ENCODE results near the gene LRRC45.

Gene LRRC45

DNA sequence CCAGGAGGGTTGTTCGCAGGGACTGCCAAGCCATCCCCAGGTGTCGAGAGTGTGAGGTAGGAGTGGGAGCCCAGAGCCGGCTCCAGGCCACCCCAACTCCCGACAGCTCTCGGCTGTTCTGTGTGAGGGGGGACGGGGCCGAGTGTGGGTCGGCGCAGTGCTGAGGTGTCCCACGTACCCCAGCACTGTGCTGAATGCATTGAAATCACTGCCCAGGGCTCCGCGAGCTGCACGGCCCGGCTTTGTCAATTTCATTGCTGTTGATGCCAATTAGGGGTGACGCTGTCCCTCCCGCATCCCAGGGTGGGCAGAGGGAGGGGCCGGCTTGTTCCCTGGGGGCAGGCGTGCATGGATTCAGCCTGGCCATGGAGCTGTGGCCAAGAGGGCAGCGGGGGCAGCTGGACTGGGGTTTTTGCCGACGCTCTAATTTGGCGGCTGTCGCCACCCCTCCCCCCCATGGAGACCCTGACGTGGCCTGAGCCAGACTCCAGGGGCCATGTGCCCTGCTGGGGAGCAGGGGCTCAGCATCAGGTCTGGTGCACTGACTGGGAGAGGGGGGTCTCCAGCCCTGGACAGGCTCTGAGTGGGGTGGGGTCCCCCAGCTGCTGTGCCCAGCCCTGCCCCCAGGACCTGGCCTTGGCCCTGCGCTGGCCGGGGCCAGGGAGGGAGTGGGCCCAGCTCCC is 14.7 kb upstream of the LRRC45 start:
- no peak for DNase-seq

GRCh38 chr17:82008941-82009405 is 14.1 kb upstream of the LRRC45 start:
- DNase-seq: no peak

GRCh38 chr17:82009413-82009812 is 13.7 kb upstream of the LRRC45 start:
- no peak for DNase-seq

DNA sequence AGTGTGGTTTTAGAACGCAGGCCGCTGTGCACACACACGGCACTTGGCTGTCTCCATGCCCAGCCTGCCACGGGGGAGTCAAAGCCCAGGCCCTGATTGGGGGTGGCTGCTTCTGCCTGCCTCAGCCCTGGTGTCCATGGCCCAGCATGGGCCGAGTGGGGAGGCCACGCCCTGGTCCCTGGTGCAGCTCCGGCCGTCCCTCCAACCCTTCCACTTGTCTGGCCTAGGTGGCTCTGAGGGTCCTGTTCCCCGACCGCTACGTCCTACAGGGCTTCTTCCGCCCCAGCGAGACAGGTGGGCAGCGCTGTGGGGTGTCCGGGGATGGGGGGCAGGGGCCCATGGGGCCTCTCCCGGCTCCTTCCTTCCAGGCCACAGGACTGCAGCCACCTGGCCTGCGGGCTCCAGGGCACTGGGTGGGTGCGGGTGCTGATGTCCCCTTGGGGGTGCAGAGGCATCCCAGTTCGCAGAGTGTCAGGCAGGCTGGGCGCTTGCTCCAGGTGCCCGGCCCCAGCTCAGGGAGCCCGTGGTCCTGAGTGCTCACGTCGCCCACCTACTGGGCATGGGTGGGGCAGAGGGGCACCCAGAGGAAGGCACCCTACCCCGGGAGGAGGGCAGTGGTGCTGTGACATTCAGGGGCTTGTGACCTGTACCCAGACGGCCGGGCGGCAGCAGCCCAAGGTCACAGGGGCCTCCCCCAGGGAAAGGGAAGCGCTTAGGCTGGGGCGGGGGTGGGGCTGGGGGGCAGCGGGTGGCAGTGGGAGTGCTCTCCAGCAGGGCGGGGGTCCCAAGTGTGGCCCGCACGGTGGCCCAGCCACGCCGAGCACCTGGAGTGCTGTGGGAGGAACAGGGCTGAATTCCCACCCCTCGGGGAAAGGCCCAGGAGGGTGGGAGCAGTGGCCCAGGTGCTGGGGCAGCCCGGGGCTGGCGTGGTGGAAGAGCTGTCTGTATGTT is 12.3 kb upstream of the LRRC45 start:
- DNase-seq: no peak

GRCh38 chr17:82011617-82012187 is 11.4 kb upstream of the LRRC45 start:
- no peak for DNase-seq

DNA sequence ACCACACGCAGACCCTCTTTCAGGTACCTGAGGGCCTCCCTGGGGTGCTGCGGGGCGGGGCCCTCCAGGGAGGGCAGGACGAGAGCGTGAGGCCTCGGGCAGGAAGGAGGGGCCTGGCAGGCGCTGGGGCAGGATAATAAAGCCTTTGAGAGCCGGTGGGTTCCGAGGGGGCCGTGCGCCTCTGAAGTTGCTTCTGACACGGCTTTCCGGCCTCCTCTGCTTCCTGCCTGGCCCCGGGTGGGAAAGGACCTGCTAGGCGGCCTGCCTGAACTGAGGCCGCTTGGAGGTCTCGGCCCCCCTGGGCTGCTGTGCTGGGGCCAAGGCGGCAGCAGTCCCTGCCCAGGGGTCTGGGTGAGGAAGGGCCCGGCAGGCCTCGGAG is 10.9 kb upstream of the LRRC45 start:
- DNase-seq: no peak

GRCh38 chr17:82012640-82013295 is 10.3 kb upstream of the LRRC45 start:
- no peak for DNase-seq

DNA sequence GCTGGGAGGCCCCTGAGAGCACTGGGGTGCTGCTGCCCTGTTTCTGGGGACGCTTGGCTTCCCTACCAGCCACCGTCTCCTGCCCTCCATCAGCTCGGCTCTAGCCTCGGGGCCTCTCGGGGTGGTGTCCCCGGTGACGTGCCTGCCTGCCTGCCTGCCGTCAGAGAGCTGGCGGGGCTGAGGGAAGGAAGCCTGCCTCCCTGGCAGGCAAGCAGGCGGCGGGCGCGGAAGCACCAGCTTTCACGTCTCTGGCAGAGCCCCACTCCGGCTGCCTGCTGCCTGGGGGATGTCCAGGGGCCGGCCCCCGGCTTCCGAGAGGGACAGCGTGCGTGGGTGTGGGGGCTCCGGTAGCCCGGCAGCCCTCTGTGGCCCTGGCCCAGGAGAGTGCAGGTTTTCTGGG is 9.8 kb upstream of the LRRC45 start:
- DNase-seq: no peak

DNA sequence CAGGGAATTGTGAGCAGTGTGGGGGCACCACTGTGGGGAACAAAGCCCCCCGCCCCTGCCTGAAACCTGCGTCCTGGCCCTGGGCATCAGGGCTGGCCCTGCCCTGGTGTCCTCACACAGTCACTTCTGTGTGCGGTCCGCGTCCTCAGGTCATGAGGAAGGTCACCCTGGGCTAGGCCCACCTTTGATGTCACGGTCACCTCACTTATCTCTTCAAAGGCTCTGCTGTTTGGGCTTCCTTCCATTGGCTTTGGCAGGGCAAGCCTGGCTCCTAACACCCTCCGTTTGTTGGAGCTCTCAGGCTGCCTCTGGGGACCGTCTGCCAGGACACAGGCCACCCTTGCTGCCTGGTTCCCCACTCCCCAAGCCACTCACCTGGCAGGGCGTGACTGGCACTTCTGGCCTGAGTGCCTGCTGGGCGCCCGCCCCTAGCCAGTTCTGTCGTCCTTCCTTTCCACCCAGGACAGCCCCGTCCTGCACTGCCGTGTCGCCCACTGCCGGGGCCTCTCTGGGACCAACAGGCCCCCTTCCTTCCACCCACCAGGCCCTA is 9.3 kb upstream of the LRRC45 start:
- DNase-seq: no peak

GRCh38 chr17:82014432-82014831 is 8.7 kb upstream of the LRRC45 start:
- no peak for DNase-seq

- no peak for DNase-seq
Measured at GRCh38 chr17:82014971-82015310, 8.2 kb upstream of the LRRC45 start.

DNA sequence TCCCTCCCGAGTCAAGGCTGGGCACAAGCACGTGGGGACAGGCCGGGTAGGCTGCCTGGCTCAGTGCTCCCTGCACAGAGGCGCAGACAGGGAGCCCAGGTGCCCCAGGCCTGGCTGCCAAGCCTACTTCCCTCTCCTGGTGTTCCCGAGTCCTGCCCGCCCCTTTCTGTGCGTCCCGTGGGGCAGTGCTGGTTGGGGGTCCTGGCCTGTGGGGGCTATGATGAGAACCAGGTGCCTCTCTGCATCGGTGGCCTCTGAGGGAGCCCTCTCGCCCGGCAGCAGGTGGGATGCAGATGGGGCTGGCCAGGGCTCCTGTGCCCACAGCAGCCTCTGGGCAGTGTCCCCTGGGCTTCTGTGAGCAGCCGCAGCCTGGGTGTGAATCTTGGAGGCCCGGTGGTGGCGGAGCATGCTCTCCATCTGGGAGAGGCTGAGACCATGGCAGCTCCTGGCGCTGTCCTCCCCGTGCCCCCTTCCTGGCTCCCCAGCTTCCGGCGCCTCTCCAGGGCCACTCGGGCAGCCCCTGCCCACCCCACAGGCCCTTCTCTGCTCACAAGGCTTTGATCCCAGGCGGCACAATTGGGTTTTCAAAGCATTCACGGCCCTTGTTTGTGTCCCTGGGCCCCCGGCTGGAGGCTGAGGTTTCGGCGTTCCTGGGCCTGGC is 7.7 kb upstream of the LRRC45 start:
- no peak for DNase-seq

DNA sequence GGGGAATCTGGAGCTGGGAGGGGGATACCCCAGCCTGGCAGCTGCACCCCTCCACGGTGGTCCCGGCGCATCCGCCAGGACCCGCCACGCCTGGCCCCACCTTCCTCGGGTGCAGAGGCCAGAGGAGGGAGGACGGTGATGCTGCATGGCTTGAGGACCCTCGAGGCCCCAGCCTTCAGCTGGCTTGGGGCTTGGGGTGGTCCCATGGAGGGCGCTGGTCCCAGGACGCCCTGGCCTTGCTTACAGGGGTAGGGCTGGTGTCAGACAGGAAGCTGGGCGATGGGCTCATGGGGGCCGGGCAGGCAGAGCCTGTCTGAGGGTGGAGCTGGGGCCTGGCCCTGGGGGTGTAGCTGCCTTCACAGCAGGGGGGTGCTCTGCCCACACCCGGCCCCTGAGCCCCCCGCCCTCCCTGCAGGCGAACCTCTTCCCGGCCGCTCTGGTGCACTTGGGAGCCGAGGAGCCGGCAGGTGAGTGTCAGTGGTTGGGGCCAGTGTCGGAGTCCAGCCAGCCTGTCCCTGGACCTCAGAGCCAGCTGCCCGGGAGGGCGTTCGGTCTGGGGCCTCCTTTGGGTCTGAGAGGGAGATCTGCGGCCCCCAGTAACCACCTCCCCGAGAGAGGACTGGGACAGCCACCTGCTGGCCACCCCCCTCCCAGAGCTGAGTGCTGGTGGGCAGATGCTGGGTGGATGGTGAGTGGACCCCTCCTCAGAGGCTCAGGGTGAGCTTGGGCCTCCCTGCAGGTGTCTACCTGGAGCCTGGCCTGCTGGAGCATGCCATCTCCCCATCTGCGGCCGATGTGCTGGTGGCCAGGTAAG is 6.8 kb upstream of the LRRC45 start:
- no peak for DNase-seq

DNA sequence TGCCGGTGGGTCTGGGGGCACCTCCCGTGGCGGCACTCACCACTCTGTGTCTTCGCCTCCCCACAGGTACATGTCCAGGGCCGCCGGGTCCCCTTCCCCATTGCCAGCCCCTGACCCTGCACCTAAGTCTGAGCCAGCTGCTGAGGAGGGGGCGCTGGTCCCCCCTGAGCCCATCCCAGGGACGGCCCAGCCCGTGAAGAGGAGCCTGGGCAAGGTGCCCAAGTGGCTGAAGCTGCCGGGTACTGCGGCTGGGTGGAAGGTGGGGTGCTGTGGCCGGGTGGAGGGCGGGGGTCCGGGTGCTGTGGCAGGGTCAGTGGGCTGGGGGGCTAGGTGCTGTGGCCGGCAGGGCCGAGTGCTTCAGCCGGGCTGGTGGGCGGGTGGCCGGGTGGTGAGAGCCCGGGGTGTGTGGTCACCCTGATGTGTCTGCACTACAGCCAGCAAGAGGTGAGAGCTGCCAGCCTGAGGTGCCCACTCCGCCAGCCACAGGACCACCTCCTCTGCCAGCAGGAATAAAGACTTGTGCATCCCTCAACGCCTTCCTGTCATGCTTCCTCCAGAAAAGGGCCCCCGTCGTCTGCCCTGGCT is 6.1 kb upstream of the LRRC45 start:
- DNase-seq: no peak

GRCh38 chr17:82017612-82018151 is 5.4 kb upstream of the LRRC45 start:
- DNase-seq: no peak

DNA sequence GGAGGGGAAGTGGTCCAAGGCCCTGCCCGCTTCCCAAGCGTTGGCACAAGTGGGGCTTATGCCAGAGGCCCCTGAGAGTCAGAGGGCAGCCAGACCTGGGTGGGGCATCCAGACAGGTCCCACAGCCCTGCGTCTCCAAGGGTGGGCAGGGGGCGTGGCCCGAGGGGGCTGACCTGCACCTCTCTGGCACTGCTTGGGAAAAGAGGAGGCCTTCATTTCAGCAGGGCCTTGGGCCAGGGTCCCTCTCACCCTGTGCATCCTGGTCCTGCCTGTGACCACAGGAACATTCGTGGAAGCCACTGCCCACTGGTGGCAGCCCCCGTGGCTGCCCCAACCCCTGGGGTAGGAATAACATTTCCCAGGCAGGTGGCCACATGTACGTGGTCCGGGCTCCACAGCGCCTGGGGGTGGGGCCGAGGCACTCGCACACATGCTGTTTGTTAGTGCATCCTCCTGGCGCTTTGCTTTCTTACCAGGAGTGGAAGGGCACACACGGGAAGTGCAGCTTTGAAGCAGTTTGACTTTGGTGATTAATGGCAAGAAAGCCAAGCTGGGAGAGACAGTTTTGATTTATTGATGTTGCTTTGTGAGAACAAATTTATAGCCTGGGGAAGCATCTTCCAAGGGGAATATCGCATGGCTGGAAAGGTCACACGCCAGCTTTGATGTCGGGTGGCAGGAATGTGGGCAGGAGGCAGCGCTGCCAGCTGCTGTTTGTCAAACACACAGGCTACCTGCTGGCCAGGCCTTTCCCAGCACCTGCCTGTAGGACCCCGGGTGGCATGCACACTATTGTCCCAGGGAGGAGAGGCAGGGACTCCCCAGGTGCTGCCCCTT is 4.7 kb upstream of the LRRC45 start:
- DNase-seq: no peak

GRCh38 chr17:82018989-82019689 is 4.0 kb upstream of the LRRC45 start:
- DNase-seq: no peak

DNA sequence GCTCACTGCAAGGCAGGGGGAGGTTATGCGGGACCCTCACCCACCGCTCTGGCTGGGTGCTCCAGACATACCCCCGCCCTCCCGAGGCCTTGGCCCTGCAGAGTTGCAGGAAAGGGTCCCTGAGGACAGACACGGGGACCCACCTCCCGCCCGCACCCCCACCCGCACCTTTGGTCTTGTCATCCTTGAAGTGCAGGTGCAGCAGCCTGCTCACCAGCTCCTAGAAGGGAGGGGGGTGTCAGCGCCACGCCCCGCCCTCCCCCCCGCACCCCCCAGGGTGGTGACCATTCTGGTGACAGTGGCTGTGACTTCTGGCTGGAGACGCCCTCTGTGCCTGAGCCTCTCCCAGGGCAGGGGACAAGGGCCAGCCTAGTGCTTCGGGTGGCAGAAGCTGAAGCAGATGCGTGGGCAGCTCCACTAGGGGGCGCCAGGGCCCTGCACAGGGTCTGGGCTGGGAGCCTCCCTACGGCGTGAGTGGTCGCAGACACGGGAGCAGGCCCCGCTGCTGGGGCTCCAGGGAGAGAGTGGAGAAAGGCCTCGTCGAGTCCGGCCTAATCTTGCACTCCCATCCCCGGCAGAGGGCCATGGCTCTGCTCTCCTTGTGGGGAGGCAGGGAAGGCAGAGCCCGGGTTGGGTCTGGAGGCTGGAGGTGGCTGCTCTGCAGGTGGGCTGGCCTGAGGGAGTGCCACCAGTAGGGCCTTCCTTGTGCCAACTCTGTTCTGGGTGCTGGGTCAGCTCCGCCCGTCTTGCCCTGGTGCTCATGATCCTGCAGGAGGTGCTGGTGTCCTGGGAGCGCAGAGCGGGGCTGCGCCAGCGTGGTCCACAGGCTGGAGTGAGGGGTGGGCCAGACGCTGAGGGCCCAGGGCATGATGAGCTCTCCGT is 3.2 kb upstream of the LRRC45 start:
- DNase-seq: peak; percentile 87

Data from activated CD8-positive, alpha-beta memory T cell treated with anti-CD3 and anti-CD28 coated beads for 24 hours (primary cell).